ENCODE measurements around the gene TLE1. TPM values are rescaled to one million over a fixed set of nuclear protein-coding genes. Genes with fewer than 3 reads are reported as not detected.

TLE1 gene
- total RNA-seq, 1 experiment from 2014 or later, result 49.0 TPM

- Histone ChIP-seq H3K9me3 (ENCODE audit: low read length) (no peaks in the 10 kb centered on the region), H3K9ac (ENCODE audit: low read length) (no peak overlapping the region), H2AFZ (ENCODE audit: low read length) (no peak overlapping the region), H3F3A (ENCODE audit: low read length, unreplicated experiment) (no peaks in the 10 kb centered on the region), H4K20me1 (ENCODE audit: low read length) (peaks cover 55% of the 10 kb centered on the region), H3K9me2 (replicated peaks; ENCODE audit: low read length) (no peaks in the 10 kb centered on the region), H3K27ac (ENCODE audit: low read length) (no peak overlapping the region), H3K27me3 (ENCODE audit: low read length) (no peaks in the 10 kb centered on the region), H3K4me3 (ENCODE audit: low read length) (no peak overlapping the region), H3K36me3 (ENCODE audit: low read depth, low read length) (peaks cover 42% of the 10 kb centered on the region), H3K79me2 (ENCODE audit: low read length) (peaks cover 100% of the 10 kb centered on the region), H3K4me2 (ENCODE audit: low read length) (0 out of 2 replicates have a peak overlapping the region, but pooled peaks have one; percentile 8), H3K4me1 (ENCODE audit: insufficient read depth, low read length) (peaks cover 34% of the 10 kb centered on the region)
- ATAC-seq (no peak), DNase-seq (no peak)
- no TSS peak for BruUV-seq (replicated peaks)
- intact Hi-C loops (cut with micrococcal nuclease), result loop anchor here (10.0 kb wide), 2 partner anchors 788 to 922 kb away; no protein-coding TSS in a partner anchor
- TF ChIP-seq CTCF (conservative IDR thresholded peaks at IDR 0.05; ENCODE audit: low read depth, low read length), result no peak
- TF ChIP-seq EZH2phosphoT487 (IDR thresholded peaks at IDR 0.05; ENCODE audit: borderline replicate concordance, low read length), result no peak
- TF ChIP-seq EZH2 (IDR thresholded peaks at IDR 0.05; ENCODE audit: low read length, unreplicated experiment), result no peak
- ChIA-PET POLR2A (ENCODE audit: unreplicated experiment) (no interaction called here), CTCF (no interaction called here)
These were observed 6.1 kb downstream of the TLE1 start for GRCh38 chr9:81683238-81683637.

- H3K36me3 ChIP-seq (ENCODE audit: low read depth, low read length), result peaks cover 42% of the 10 kb centered on the region
- H2AFZ ChIP-seq (ENCODE audit: low read length), result no peak overlapping the region
- POLR2A ChIA-PET (ENCODE audit: unreplicated experiment), result no interaction called here
- no peak overlapping the region for H3K27ac ChIP-seq (ENCODE audit: low read length)
- peaks cover 55% of the 10 kb centered on the region for H4K20me1 ChIP-seq (ENCODE audit: low read length)
- no peaks in the 10 kb centered on the region for H3K9me2 ChIP-seq (replicated peaks; ENCODE audit: low read length)
- TF ChIP-seq EZH2phosphoT487 (IDR thresholded peaks at IDR 0.05; ENCODE audit: borderline replicate concordance, low read length) (no peak), EZH2 (IDR thresholded peaks at IDR 0.05; ENCODE audit: low read length, unreplicated experiment) (no peak), CTCF (conservative IDR thresholded peaks at IDR 0.05; ENCODE audit: low read depth, low read length) (no peak)
- no peak overlapping the region for H3K4me3 ChIP-seq (ENCODE audit: low read length)
- DNase-seq (peak; percentile 6), ATAC-seq (no peak)
- H3F3A ChIP-seq (ENCODE audit: low read length, unreplicated experiment), result no peaks in the 10 kb centered on the region
- no peaks in the 10 kb centered on the region for H3K9me3 ChIP-seq (ENCODE audit: low read length)
- H3K4me2 ChIP-seq (ENCODE audit: low read length), result 0 out of 2 replicates have a peak overlapping the region, but pooled peaks have one; percentile 8
- no peak overlapping the region for H3K9ac ChIP-seq (ENCODE audit: low read length)
- H3K27me3 ChIP-seq (ENCODE audit: low read length), result no peaks in the 10 kb centered on the region
- BruUV-seq (replicated peaks), result no TSS peak
- CTCF ChIA-PET, result no interaction called here
- intact Hi-C loops (cut with micrococcal nuclease), result loop anchor here (10.0 kb wide), 2 partner anchors 788 to 922 kb away; no protein-coding TSS in a partner anchor
- peaks cover 100% of the 10 kb centered on the region for H3K79me2 ChIP-seq (ENCODE audit: low read length)
- H3K4me1 ChIP-seq (ENCODE audit: insufficient read depth, low read length), result peaks cover 38% of the 10 kb centered on the region
These were observed 6.5 kb downstream of the TLE1 start for GRCh38 chr9:81682797-81683196.

- TF ChIP-seq CTCF (conservative IDR thresholded peaks at IDR 0.05; ENCODE audit: low read depth, low read length) (no peak), EZH2 (IDR thresholded peaks at IDR 0.05; ENCODE audit: low read length, unreplicated experiment) (no peak)
- no peak overlapping the region for H3K27ac ChIP-seq (ENCODE audit: low read length)
- no peak overlapping the region for H3K9ac ChIP-seq (ENCODE audit: low read length)
- no peak overlapping the region for H3K4me3 ChIP-seq (ENCODE audit: low read length)
- H3K79me2 ChIP-seq (ENCODE audit: low read length), result peaks cover 100% of the 10 kb centered on the region
- H3K9me3 ChIP-seq (ENCODE audit: low read length), result no peaks in the 10 kb centered on the region
- H3K27me3 ChIP-seq (ENCODE audit: low read length), result no peaks in the 10 kb centered on the region
- no TSS peak for BruUV-seq (replicated peaks)
- no peak for DNase-seq
- no peak overlapping the region for H3K4me2 ChIP-seq (ENCODE audit: low read length)
- peaks cover 55% of the 10 kb centered on the region for H4K20me1 ChIP-seq (ENCODE audit: low read length)
- peaks cover 42% of the 10 kb centered on the region for H3K36me3 ChIP-seq (ENCODE audit: low read depth, low read length)
- ChIA-PET POLR2A (ENCODE audit: unreplicated experiment) (no interaction called here), CTCF (no interaction called here)
- no peak for ATAC-seq
- no peaks in the 10 kb centered on the region for H3K9me2 ChIP-seq (replicated peaks; ENCODE audit: low read length)
- H2AFZ ChIP-seq (ENCODE audit: low read length), result no peak overlapping the region
- intact Hi-C loops (cut with micrococcal nuclease), result loop anchor here (10.0 kb wide), 2 partner anchors 787 to 923 kb away; no protein-coding TSS in a partner anchor
- no peaks in the 10 kb centered on the region for H3F3A ChIP-seq (ENCODE audit: low read length, unreplicated experiment)
- peaks cover 38% of the 10 kb centered on the region for H3K4me1 ChIP-seq (ENCODE audit: insufficient read depth, low read length)
These were observed 7.2 kb downstream of the TLE1 start for GRCh38 chr9:81682177-81682576.

Data from PC-3 (cell line).